WTC11 (cell line): ENCODE data around the gene SHFL.

Experiments
- ATF2 ChIP-seq: sonication (generic); formaldehyde crosslinking; IDR thresholded peaks from 2 replicates; pipeline ENCODE4 v1.8.1; 2022; ENCODE audit warnings: low read depth, missing genetic modification reagents, borderline replicate concordance
- CREB1 ChIP-seq: sonication (generic); formaldehyde crosslinking; IDR thresholded peaks from 2 replicates; pipeline ENCODE4 v1.8.0; 2023; ENCODE audit warnings: mild to moderate bottlenecking, missing genetic modification reagents
- CTCF ChIP-seq: fragments of 200-600 bp; IDR thresholded peaks from 2 replicates; pipeline ENCODE4 v1.8.0; 2022; ENCODE audit warnings: antibody characterized with exemption
- E2F1 ChIP-seq: sonication (generic); formaldehyde crosslinking; IDR thresholded peaks from 2 replicates; pipeline ENCODE4 v1.8.0; 2022; ENCODE audit warnings: mild to moderate bottlenecking, missing genetic modification reagents
- FOXP1 ChIP-seq: sonication (generic); formaldehyde crosslinking; IDR thresholded peaks from 2 replicates; pipeline ENCODE4 v1.8.0; 2022; ENCODE audit warnings: missing genetic modification reagents, mild to moderate bottlenecking, moderate library complexity, borderline replicate concordance
- GABPB1 ChIP-seq: sonication (generic); formaldehyde crosslinking; IDR thresholded peaks from 2 replicates; pipeline ENCODE4 v1.8.1; 2023; ENCODE audit warnings: mild to moderate bottlenecking, missing genetic modification reagents
- HMGA2 ChIP-seq: fragments of 250-450 bp; sonication (Bioruptor Pico); IDR thresholded peaks from 2 replicates; pipeline ENCODE4 v1.4.0; 2021; ENCODE audit warnings: mild to moderate bottlenecking, moderate library complexity
- KAT7 ChIP-seq: sonication (generic); formaldehyde crosslinking; IDR thresholded peaks from 2 replicates; pipeline ENCODE4 v1.8.1; 2023; ENCODE audit warnings: missing genetic modification reagents, mild to moderate bottlenecking, borderline replicate concordance
- MLX ChIP-seq: sonication (generic); formaldehyde crosslinking; IDR thresholded peaks from 2 replicates; pipeline ENCODE4 v1.8.1; 2023; ENCODE audit warnings: mild to moderate bottlenecking, missing genetic modification reagents, moderate library complexity
- NR3C1 ChIP-seq: sonication (generic); formaldehyde crosslinking; conservative IDR thresholded peaks from 2 replicates; pipeline ENCODE4 v1.8.1; 2023; ENCODE audit warnings: low read depth, mild to moderate bottlenecking, missing genetic modification reagents
- SP1 ChIP-seq: sonication (generic); formaldehyde crosslinking; conservative IDR thresholded peaks from 2 replicates; pipeline ENCODE4 v1.8.1; 2022; ENCODE audit warnings: missing genetic modification reagents
- ZMAT4 ChIP-seq: fragments of 250-450 bp; sonication (Bioruptor Pico); IDR thresholded peaks from 2 replicates; pipeline ENCODE4 v1.9.0; 2021; ENCODE audit warnings: mild to moderate bottlenecking

GRCh38 chr19:10091895-10092641 lies 6.0 kb downstream of the SHFL start:
- TF ChIP-seq CREB1 (CRISPR knock-in tag) (no peak), CTCF (no peak), GABPB1 (CRISPR knock-in tag) (no peak), ZMAT4 (CRISPR knock-in tag) (no peak), ATF2 (CRISPR knock-in tag) (no peak), MLX (CRISPR knock-in tag) (no peak), NR3C1 (CRISPR knock-in tag) (no peak), E2F1 (no peak), FOXP1 (CRISPR knock-in tag) (no peak), KAT7 (CRISPR knock-in tag) (no peak), SP1 (CRISPR knock-in tag) (no peak), HMGA2 (no peak)
